ENCODE results near the gene TTC27.
"Not testable (repeated sequence)": the region's sequence is repeated elsewhere in the genome, so short reads cannot be mapped to it uniquely, and the experiment has no call there.

TTC27 gene

DNA sequence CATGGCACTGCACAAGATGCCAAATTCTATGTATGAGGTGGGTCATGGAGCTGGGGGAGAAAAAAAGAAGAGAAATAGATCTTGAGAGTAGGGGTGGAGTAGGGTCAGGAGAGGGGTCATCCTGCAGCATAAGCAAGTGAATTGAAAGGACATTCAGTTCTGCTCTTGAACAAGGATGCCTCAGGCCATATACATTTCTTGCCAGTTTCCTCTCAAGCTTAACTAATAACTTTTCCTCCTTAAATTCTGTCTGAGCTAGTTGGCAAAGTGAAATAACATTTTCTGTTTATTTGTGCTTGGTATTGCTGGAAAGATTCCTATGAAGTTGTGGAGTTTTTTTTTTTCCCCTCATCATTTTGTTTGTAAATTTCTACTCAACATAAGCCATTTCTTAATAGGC is 219.9 kb downstream of the TTC27 start:
- DNase-seq (ENCODE audit: low read depth in 4 of 4, low spot score in 1 of 4) = no peak

DNA sequence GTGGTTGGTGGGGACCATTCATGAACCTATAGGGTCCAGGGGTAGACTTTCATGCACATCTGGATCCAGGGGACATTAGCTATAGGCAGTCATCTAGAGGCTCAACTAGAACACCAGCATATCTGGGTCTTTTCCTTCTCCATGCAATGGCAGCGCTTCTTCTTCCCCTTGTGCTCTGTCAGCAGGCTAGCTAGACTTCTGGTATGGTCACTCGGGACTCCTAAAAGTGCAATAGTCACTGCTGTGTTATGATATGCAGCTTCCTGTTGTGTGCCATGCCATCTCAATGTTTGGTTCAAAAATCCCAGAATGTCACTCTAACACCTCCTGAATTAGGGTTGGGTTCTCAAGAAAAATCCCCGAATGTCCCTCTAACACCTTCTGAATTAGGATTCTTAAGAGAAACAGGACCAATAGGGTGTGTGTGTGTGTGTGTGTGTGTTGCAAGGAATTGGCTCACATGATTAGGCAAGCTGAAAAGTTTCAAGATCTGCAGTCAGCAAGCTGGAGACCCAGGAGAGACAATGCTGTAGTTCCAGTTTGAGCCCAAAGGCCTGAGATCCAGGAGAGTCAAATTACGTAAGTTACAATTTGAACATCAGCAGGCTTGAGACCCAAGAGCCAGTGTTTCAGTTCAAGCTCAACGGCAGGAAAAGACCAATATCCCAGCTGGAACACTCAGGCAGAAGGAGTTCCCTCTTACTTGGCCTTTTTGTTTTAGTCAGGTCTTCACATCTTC is 221.8 kb downstream of the TTC27 start:
- no peak for DNase-seq (ENCODE audit: low read depth in 4 of 4, low spot score in 1 of 4)

DNA sequence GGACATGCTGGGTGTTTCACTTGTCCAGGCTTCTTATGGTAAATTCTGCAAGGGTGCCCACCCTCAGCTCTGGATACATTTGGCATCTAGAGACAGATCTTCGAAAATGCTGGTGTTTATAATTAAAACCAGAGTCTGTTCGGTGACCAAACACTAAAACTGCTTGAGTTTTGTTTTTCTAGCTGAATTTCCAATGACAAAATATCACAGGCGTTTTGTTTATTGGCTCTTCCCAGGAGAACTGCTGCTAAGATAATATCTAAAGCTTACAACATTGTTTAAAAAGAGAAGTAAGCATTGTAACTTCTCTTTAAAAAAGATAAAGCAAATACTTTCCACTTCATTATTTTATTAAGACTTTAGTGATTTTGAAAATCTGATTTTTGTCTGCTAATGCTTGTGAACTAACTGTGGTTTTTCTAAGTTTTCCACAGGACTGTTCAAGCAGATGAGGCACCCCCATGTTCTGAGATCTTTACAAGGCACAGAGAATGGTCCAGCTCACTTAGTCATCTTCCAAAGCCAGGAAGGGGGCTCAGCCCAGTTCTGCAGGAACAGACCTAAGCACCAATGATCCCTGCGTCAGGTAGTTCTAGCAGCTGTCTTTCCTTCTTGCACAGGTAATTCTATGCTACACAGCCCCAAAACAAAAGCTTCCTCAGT is 224.1 kb downstream of the TTC27 start:
- no peak for DNase-seq (ENCODE audit: low read depth in 4 of 4, low spot score in 1 of 4)

DNA sequence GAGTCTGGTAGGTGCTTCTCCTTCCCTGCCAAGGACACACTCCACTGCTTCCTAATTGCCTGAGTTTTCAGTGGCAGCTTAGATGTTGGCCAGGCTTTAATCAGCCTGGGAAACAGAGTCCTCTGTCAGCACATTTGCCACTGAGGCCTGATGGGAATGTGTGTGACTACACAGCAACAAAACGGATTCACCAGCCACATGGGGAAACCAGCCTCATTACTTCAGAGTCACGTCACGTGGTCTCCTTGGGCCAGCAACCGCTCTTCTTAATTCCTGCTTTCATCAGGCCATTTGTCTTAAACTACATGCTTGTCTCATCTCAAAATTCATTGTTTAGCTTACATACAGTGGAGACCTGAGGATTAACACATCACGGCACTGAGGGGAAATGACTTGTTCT is 225.0 kb downstream of the TTC27 start:
- no peak for DNase-seq (ENCODE audit: low read depth in 4 of 4, low spot score in 1 of 4)

DNA sequence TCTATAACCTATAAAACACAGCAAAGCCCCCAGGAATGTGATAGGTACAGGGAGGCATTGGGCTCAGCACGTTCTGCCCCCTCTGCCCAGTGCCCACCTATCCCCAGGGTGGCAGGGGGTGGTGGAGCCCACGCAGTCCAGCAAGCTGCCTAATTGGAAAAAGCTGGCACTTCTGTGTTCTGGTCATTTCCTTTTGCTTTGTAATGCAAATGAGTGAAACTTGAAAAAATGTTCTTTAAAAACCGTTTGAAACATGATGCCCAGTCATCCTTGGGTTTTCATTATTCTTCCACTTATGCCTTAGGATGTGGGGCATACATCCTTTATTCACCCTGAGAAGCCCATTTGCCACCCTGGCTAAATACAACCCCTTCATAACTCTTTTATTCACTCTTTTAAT is 229.0 kb downstream of the TTC27 start:
- DNase-seq (ENCODE audit: low read depth in 4 of 4, low spot score in 1 of 4) = no peak

DNA sequence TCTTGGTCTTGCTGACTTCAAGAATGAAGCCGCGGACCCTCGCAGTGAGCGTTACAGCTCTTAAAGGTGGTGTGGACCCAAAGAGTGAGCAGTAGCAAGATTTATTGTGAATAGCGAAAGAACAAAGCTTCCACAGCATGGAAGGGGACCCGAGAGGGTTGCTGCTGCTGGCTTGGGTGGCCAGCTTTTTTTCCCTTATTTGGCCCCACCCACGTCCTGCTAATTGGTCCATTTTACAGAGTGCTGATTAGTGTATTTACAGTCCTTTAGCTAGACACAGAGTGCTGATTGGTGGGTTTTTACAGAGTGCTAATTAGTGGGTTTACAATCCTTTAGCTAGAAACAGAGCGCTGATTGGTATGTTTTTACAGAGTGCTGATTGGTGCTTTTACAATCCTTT is 230.9 kb downstream of the TTC27 start:
- DNase-seq (ENCODE audit: low read depth in 4 of 4, low spot score in 1 of 4) = no peak

DNA sequence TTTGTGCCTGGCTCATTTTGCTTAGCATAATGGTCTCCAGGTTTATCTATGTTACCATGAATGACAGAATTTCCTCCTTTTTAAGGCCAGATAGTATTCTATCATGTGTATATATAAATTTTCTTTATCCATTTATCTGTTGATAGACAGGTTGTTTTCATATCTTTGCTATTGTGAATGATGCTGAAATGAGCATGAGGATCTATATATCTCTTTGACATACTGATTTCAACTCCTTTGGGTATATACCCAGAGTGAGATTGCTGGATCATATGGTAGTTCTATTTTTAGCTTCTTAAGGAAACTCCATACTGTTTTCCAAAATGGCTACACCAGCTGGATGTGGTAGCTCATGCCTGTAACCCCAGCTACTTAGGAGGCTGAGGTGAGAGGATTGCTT is 232.5 kb downstream of the TTC27 start:
- DNase-seq (ENCODE audit: low read depth in 4 of 4, low spot score in 1 of 4) = no peak

DNA sequence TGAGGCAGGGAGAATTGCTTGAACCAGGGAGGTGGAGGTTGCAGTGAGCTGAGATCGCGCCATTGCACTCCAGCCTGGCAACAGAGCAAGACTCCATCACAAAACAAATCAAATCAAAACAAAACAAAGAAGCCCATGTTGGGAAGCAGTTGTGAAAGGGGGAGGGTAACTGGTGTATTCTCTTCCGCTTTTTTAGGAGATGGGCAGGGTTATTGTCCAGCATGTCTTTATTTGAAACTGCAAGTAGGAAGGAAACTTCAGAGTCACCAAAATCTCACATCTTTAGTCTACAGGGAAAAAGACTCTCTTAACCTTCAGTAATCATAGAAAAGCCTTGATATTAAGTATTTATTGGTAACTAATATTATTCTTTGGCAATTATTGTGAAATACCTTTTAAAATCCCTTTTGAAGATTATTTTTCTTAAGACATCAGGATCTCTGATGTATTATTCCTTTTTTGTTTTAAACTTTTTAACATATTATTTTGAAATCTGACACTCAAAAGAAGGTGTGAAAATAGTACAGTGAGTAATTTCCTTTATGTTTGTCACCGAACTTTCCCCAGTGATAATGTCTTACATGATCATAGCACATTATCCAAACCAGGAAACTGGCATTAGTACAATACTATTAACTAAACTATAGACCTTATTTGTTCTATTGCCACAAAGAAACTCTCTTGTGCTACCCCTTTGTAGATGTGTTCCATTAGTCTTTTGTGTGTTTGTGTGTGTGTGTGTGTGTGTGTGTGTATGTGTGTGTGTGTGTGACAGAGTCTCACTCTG is 234.6 kb downstream of the TTC27 start:
- no peak for DNase-seq (ENCODE audit: low read depth in 4 of 4, low spot score in 1 of 4)

DNA sequence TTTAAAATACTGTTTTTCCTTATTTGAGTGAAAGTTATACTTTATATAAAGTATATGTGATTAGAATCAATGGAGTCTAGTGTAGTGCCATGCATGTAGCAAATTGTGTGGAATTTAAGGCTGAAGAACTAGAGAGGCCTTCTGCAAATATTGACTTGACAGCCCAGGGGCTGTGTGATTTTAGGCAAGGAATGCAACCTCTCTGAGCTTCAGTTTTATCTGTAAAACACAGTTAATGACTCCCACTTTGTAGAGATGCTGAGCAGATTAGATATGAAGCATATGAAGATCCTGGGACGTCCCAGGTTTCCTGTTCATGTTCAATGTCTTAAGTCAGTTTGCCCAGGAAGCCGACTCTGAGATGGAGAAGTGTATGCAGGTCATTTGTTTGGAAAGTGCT is 235.5 kb downstream of the TTC27 start:
- DNase-seq (ENCODE audit: low read depth in 4 of 4, low spot score in 1 of 4) = no peak

DNA sequence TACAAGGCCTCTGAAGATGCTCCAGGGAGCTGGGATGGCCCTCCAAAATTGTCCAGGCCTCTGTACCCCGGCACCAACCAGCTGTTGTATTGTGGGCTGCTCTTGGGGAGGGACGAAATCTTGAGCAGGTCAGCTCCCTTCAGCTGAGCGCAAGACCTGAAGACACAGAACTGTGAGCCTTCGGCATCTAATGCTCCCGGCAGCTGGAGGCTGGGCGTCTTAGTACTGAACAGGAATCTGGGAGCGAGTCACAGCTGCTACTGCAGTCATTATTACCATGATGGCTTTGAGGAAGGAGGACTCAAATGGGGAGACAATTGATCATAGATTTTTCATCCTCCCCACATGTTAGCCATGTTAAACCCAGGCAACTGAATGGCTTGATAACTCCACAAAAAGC is 236.0 kb downstream of the TTC27 start:
- DNase-seq (ENCODE audit: low read depth in 4 of 4, low spot score in 1 of 4) = no peak

DNA sequence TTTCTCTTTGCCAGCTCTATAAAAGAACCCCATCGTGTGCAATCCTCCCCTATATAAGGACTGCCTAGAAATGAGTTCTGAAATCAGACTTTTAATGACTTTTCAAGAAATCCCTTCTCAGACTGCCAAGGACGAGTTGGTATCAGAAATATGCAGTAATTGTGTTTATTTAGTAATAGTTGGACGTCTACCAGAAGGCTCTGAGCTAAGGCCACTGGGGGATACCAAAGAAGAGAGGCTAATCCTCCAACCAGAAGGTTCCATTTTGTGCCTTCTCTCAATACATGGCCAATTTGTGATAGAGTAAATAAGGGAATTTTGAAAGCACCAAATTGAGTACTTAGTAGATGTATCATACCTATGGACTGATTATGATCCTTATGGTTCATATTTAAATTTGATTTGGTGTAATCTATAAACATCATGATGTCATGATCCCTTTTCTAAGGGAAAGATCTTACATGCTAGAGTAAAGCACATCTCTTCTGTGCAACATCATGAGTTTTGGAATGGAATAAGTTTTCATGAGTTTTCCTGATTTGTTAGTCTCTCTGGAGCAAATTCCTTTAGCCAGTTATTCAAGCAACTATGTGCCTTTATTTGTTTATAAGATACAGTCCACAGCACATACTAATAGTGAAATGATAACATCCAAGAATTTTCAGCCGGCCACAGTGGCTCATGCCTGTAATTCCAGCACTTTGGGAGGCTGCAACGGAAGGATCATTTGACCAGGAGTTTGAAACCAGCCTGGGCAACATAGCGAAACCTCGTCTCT is 236.7 kb downstream of the TTC27 start:
- no peak for DNase-seq (ENCODE audit: low read depth in 4 of 4, low spot score in 1 of 4)

DNA sequence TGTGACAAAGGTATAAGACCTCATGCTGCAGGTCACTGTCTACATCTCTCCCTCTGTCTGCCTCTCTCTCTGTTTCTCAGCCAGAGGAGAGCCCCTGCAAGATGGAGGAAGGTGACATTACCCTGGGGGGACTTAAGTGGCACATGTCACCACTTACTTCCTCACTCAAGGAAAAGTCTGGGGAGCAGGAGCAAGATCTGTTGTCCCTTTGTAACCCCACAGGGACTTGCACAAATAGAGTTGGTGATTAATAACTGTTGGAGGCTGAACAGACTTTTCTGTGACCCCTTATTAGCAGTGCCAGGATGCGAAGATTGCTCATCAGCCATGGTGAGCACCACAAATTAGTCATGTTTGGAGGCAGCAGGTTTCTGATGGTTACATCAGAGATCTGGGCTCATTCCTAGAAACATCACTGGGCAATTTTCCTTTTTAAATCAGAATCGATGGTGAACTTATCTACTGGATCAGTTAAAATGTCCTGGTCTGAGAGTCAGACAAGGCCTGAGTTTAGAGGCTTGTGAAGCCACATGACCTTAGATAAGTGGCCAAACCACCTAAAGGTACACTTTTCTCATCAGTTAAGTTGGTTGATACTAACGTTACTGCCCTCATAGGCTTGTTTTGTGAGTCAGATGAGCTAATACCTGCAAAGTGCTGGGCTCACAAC is 237.7 kb downstream of the TTC27 start:
- no peak for DNase-seq (ENCODE audit: low read depth in 4 of 4, low spot score in 1 of 4)

DNA sequence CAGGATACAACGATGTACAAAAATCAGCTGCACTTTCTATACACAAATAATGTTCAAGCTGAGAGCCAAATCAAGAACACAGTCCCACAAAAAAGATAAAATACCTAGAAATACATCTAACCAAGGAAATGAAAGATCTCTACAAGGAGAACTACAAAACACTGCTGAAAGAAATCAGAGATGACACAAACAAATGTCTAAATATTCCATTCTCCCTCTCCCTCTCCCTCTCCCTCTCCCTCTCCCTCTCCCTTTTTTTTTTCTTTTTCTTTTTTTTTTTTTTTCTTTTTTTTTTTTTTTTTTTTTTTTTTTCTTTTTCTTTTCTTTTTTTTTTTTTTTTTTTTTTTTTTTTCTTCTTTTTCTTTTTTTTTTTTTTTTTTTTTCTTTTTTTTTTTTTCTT is 238.6 kb downstream of the TTC27 start:
- DNase-seq (ENCODE audit: low read depth in 4 of 4, low spot score in 1 of 4) = not testable (repeated sequence)

Measured in stimulated activated CD4-positive, alpha-beta T cell treated with anti-CD3 and anti-CD28 coated beads, Interleukin-1b, Interleukin-23, amount 100 ng/mL, for 24 hours (primary cell).